GM18909 (cell line): Measurements from ENCODE around the gene PDE4B.
"Not testable (repeated sequence)": the region's sequence is repeated elsewhere in the genome, so short reads cannot be mapped to it uniquely, and the experiment has no call there.

Source experiments
- ATAC-seq: cut with Tn5 transposase; IDR thresholded peaks from one replicate; pipeline ENCODE4 v1.9.1; 2021; ENCODE audit warnings: mild to moderate bottlenecking; ENCODE audit not compliant: unreplicated experiment, poor library complexity

The PDE4B gene

DNA sequence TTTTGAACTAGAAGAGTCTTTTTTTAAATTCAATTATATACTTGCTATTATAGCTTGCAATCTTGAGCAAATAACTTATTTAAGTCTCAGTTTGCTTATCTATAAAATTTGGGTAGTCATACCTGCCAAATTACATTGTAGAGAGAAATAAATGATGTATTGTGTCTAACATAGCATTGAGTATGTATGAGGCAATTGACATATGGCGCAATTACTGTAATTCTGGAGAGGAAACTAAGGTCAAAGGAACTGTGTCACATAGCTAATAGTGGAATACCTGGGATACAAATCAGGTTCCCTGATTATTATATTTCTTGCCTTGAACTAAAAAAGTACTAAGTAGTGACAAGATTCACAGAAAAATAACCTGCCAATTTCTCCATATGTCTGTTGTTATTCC lies 302.5 kb downstream of the PDE4B start:
- ATAC-seq = no peak

DNA sequence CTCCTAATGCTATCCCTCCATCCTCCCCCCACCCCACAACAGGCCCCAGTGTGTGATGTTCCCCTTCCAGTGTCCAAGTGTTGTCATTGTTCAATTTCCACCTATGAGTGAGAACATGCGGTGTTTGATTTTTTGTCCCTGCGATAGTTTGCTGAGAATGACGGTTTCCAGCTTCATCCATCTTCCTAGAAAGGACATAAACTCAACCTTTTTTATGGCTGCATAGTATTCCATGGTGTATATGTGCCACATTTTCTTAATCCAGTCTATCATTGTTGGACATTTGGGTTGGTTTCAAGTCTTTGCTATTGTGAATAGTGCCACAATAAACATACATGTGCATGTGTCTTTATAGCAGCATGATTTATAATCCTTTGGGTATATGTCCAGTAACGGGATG lies 308.3 kb downstream of the PDE4B start:
- ATAC-seq = not testable (repeated sequence)

DNA sequence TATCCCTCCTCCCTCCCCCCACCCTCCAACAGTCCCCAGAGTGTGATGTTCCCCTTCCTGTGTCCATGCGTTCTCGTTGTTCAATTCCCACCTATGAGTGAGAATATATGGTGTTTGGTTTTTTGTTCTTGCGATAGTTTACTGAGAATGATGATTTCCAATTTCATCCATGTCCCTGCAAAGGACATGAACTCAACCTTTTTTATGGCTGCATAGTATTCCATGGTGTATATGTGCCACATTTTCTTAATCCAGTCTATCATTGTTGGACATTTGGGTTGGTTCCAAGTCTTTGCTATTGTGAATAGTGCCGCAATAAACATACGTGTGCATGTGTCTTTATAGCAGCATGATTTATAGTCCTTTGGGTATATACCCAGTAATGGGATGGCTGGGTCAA lies 311.4 kb downstream of the PDE4B start:
- not testable (repeated sequence) for ATAC-seq

DNA sequence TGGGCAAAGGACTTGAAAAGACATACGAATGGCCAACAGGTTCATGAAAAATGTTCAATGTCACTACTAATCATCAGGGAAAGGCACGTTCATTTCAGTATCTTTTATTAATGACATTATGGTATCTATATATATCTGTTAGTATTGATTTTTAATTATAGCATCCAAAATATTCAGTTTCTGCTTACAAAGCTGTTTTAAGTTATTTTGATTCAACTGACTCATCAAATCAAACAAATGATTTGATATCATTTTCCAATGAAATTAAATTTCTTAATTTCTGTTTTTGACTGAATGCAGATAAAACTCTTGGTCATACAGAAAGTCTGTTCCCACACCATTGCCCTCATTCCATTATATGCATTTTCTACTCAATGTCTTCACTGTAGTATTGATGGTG lies 315.9 kb downstream of the PDE4B start:
- no peak for ATAC-seq

DNA sequence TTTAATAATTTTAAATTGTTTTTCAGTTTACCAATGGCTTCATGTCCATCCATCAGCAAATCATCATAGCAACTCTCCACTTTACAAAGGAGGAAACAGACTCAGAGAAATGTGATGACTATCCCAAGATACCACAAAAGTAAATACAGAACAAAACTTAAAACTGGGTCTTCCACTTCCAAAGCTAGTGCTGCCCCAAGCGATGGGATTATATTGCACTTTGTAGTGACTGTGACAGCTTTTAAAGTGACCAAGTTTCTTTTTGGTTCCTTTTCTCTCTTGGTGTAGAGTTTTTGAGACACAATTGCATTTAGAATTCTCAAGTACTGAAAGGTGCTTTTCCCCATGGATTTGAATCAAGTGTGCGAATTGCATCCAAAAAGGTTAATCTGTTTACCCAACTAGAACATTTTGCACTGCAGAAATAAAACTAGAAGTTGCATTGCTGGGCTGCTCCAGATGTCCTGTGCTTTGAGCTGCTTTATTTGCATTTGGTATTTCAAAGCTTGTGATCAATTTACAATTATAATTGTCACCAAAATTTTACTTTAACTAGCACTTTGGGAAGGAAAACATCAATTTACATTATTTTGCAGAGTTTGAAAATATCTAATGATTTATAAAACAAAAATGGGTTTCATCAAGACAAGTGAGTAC lies 320.2 kb downstream of the PDE4B start:
- no peak for ATAC-seq

DNA sequence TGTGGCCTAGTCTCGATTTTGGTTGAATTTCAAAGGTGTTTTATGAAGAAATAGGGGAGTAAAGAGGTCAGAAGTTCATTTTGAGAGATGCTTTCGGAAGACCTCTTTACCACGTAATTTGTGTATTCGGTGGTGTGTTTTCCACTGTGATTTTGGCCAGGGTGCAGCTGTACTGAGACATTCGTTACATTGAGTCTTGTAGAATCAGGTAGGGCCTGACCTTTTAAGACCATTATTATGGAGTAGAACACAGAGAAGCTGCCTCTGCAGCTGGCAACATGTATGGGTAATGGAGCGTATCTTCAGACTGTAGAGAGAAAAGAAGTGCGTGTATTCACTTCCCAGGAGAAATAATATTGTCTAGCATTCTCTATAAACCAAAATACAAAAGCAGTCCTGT lies 326.5 kb downstream of the PDE4B start:
- ATAC-seq = peak; percentile 62

DNA sequence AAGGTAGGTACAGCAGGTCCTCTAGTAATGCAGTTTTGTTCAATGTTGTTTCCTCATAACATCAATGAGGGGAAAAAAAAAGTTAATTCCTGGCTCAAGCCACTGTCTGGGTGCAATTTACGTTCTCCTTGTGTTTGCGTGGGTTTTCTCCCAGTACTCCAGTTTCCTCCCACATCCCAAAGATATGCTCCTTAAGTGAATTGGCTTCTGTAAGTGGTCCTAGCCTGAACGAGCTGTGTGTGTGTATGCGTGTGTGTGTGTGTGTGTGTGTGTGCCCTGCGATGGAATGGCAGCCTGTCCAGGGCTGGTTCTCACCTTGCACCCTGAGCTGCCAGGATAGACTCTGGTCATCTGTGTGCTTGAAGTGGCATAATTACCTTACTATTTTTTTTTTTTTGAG lies 332.0 kb downstream of the PDE4B start:
- no peak for ATAC-seq

DNA sequence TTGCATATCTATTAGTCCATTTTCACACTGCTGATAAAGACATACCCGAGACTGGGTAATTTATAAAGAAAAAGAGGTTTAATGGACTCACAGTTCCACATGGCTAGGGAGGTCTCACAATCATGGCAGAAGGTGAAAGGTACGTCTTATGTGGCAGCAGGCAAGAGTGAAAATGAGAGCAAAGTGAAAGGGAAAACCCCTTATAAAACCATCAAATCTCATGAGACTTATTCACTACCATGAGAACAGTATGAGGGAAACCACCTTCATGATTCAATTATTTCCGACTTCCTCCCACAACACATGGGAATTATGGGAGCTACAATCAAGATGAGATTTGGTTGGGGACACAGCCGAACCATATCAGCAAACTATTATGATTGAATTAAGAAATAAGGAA lies 335.9 kb downstream of the PDE4B start:
- peak; percentile 48 for ATAC-seq

DNA sequence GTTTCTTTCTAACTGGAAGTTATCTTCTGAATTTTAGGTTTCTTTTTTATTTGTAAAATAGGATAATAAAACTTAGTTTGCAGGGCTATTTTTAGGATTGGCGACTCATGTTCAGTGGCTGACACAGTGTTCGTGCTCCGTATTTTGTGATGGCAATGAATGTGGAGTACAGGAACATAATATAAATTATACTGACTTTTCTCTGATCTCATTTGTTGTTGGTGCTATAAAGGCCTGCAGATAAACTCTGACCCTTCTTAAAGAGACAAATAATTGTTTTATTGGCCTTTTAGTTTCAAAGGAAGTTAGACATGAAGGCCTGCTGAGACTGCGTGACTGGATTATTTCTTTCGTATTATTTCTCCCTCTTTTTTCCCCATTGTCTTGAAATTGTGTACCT lies 339.6 kb downstream of the PDE4B start:
- no peak for ATAC-seq

DNA sequence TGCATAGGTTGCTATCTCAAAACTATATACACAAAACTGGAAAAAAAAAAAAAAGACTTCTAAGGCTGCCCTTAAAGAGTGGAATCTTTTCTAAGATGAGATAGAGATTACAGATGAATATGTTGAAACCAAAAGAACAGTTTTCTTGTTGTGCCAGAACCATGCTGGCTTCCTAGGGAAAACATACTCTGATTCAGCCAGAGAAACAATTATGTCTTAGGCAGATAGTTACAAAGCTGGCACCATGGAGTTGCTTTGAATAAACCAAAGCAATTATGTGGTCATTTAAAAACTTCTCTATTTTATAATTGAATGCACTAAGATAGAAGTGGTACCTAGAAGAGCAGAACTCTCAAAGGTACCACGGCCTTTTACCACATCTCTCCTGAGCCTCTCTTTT lies 341.3 kb downstream of the PDE4B start:
- ATAC-seq = no peak

DNA sequence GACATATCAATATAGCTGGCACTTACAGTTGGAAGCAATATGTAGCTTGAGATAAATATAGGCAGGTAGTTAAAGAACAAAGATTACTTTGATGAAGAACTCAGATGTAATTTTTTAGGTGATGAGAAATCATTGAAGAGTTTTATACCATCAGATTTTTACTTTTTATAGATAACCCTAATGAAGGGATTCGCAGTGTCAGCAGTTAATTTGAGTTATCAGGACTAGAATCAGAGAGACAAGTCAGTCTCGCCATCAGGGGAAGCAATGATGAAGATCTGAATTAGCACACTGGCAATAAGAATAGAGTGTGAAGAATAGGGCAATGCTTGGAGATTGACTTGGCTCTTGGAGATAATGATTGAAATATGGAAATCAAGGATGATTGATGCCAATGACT lies 342.5 kb downstream of the PDE4B start:
- no peak for ATAC-seq

DNA sequence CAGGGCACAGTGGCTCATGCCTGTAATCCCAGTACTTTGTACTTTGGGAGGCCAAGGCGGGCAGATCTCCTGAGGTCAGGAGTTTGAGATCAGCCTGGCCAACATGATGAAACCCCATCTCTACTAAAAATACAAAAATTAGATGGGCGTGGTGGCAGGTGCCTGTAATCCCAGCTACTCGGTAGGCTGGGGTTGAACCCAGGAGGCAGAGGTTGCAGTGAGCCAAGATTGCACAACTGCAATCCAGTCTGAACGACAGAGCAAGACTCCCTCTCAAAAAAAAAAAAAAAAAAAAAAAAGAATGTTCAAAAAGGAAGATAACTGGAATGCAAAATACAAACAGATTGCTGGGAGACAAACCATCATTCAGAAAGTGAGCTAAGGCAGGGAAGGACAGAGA lies 343.7 kb downstream of the PDE4B start:
- ATAC-seq = not testable (repeated sequence)

DNA sequence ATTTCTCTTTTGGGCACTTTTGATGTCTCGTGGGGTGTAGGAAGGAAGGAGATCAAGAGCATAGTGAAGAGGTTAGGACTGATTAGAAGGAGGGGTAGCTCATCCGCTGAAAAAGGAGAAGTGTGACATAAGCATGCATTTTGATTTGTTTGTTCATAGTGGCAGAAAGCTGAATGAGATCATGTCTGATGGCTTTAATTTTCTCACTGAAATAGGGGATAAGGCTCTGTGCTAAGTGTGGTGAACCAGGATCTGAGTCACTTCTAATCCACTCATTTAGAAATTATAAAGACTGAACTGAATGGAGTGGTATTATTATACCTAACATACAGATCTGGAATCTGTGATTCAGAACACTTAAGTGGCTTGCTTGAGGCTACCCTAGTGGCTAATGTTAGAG lies 344.5 kb downstream of the PDE4B start:
- ATAC-seq = no peak

DNA sequence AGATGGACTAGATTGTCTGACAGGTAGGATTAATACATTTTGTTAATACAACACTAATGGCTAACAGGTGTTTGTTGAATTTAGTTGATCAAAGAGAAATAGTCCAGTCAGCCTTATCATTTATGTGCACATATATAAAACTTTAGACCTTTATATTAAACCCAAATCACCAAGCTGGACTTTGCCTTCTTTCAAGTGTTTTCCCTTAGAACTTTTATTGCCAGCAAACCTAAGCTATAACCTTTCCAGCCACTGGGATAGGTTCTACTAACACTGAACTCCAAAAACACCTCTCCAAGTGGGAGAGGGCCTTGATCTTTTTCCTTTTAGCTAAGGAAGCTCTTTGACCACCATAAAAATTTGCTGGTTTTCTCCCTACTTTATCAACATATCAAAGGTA lies 345.9 kb downstream of the PDE4B start:
- ATAC-seq = no peak

DNA sequence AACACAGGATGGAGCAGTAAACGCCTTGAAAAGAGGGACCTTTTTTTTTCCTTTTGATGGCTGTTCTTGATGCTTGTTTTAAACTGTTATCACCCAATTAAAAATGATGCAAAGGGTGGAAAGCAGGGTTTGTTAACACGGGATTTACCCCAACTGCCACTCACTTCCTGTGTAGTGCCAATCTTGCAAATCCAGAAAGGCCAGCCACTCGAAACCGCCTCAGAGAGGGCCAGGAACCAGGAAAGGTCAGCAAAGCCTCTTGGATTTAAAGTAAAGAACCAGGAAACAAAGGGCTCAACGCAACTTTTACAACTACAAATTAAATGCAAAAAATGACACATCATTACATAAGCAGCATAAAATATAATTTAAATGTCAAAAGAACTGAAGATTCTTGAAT lies 347.4 kb downstream of the PDE4B start:
- ATAC-seq = no peak

DNA sequence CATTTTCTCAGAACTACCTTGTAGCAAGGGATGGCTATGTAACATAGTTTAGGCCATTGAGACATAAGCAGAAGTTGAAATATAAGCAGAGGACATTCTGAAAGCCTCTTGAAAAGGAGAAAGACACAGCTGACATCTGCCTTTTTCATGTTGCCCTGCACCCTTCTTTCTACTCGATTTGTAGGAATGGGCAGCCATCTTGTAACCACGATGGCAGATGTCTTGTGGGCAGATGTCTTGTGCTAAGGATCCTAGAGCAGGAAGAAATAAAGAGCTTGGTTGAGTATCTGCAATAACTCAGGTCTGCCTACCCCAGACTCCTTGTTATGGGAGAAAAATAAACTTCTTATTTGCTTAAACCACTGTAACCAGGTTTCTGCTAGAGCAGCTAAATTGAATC lies 351.0 kb downstream of the PDE4B start:
- ATAC-seq = no peak

DNA sequence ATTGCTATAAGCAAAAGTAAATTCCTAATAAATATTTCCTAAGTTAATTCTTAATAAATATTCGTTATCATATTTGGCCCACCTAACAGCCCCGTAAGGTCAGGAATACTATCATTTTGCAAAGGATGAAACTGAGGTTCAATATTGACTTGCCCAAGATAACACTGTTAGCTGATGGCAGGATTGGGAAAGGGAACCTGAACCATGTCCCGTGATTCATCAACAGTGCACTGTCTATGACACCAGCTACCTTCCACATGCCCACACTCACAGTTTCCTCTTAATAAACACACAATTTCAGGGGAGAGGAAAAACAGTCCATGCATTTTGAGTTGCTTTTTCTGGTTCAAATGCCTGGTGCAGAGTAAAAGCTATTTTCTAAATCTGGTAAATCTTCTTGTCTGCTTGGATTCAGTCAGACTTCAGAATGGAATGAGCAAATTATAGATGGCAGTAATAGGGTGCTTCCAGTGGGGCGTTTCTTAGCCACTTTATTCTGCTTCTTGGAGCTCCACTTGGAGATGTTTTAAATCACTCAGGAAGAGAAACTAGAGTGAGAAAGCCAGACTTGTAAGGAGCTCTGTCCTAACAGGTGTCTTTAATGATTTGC lies 354.6 kb downstream of the PDE4B start:
- no peak for ATAC-seq

DNA sequence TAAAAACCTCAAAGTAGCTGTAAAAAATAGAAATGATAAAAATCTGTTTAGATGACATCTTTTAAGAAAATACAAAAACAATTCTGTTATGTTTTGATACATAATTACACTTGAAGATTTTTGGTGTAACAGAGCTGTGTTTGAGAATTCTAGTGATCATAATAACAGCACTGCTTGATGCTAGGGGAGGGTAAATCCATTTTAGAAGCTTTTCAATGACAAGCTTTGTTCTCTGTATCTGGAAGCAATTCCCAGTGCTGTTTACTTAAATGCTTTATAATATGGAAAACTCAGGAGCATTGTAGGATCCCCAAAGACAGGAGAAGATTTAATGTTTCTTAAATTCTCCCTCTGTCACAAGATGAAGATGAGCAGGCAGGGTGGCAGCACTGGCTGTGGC lies 359.3 kb downstream of the PDE4B start:
- no peak for ATAC-seq

DNA sequence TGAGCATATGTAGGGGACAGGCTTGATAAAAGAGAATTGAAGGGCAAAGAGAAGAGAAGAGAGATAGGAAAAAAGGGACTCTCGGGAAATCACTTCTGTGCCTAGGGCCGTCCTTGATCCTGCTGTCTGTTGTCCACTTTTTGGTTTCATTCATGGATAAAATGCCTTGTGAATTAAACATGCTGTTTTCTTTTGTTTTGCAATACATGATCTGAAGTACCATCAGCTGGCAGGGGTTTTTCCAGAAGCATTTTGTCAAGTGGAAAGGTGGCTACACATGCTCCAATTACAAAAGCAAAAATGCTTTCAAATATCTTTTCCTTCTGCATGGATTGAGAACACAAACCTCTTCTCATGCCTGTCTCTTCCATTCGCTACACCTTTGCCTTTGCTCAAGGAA lies 361.7 kb downstream of the PDE4B start:
- ATAC-seq = no peak

DNA sequence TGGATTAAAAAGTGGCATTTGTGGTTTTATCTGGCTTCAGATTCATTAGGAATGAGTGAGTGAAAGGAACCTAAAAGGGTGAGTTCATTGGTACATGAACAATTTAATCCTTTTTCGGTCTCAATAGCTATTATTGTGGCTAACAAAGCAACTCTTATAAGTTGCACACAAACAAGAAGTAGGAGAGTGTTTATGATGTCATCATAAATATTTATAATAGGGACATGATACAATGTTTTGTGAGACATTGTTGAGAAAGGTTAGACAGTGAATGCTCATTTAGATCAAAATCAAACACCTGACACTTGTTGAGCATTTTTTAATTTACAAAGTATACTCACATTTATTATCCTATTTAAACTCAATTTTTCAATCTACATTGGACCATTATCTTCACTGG lies 363.4 kb downstream of the PDE4B start:
- ATAC-seq = no peak

DNA sequence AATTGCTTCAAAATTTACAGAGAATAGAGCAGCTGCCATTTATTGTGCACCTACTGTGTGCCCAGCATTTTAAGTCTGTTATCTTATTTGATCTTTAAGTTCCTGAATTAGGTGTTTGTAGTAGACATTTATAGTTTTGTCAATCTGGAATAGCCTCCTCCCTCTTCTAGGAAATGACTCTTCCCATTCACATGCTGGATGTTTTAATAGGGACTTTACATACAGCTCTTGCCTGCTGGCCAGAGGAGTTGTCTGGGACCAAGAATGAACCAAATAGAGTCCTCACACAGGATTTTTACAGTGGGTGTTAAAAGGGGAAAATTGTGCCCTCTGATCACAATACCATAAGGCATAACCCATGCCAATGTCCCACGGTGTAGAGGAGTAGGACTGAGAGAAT lies 367.1 kb downstream of the PDE4B start:
- no peak for ATAC-seq

DNA sequence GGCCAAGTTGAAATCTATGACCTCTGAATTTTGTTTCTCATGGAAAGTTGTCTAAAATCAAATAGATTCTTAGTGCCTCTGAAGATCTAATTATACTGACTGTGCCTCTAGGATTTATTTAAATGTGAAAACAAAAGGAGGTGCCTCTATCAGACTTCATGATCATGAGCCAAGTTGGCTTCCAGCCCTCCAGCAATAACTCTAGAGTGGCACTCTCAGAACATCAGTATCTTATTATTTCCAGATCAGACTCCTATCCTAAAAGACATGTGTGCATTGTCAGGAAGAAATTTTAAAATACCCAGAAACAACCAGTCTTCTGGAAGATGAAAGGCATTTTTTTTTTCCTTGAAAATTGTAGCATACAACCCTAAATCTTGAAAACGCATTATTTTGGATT lies 368.0 kb downstream of the PDE4B start:
- no peak for ATAC-seq

DNA sequence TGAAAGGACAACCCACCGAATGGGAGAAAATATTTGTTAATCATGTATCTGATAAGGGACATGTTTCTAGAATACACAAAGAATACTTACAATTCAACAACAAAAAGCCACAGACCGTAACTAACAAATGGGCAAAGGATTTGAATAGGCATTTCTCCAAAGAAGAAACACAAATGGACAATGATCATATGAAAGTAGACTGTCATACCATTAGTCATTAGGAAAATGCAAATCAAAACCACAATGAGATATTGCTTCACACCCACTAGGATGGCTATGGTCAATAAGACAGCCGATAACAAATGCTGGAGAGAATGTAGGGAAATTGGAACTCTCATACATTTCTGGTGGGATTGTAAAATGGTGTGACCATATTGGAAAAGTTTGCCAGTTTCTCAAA lies 374.1 kb downstream of the PDE4B start:
- no peak for ATAC-seq
